ENCODE measurements around the gene TBXA2R. TPM values are rescaled to one million over a fixed set of nuclear protein-coding genes. Genes with fewer than 3 reads are reported as not detected.

The TBXA2R gene
- total RNA-seq, 6 experiments from 2014 or later, result 7.1 to 8.8 (median 7.4) TPM

GRCh38 chr19:3612330-3612729, 5.7 kb upstream of the TBXA2R start:
- DNase-seq, result no peak
- Mint-ChIP-seq H3K36me3 (ENCODE audit: low read depth) (peaks cover 6% of the 10 kb centered on the region), H3K27me3 (ENCODE audit: insufficient read depth) (peaks cover 3% of the 10 kb centered on the region), H3K27ac (no peak overlapping the region), H3K4me3 (no peak overlapping the region), H3K9me3 (no peaks in the 10 kb centered on the region), H3K4me1 (ENCODE audit: low read depth) (peaks cover 11% of the 10 kb centered on the region)
- TF ChIP-seq CTCF (IDR thresholded peaks at IDR 0.05), result no peak

- H3K4me3 Mint-ChIP-seq, result no peak overlapping the region
- no peaks in the 10 kb centered on the region for H3K9me3 Mint-ChIP-seq
- peaks cover 14% of the 10 kb centered on the region for H3K4me1 Mint-ChIP-seq (ENCODE audit: low read depth)
- H3K27me3 Mint-ChIP-seq (ENCODE audit: insufficient read depth), result peaks cover 3% of the 10 kb centered on the region
- DNase-seq, result no peak
- H3K27ac Mint-ChIP-seq, result no peak overlapping the region
- TF ChIP-seq CTCF (IDR thresholded peaks at IDR 0.05), result no peak
- peaks cover 6% of the 10 kb centered on the region for H3K36me3 Mint-ChIP-seq (ENCODE audit: low read depth)
Measured at GRCh38 chr19:3611841-3612240, 5.2 kb upstream of the TBXA2R start.

DNA sequence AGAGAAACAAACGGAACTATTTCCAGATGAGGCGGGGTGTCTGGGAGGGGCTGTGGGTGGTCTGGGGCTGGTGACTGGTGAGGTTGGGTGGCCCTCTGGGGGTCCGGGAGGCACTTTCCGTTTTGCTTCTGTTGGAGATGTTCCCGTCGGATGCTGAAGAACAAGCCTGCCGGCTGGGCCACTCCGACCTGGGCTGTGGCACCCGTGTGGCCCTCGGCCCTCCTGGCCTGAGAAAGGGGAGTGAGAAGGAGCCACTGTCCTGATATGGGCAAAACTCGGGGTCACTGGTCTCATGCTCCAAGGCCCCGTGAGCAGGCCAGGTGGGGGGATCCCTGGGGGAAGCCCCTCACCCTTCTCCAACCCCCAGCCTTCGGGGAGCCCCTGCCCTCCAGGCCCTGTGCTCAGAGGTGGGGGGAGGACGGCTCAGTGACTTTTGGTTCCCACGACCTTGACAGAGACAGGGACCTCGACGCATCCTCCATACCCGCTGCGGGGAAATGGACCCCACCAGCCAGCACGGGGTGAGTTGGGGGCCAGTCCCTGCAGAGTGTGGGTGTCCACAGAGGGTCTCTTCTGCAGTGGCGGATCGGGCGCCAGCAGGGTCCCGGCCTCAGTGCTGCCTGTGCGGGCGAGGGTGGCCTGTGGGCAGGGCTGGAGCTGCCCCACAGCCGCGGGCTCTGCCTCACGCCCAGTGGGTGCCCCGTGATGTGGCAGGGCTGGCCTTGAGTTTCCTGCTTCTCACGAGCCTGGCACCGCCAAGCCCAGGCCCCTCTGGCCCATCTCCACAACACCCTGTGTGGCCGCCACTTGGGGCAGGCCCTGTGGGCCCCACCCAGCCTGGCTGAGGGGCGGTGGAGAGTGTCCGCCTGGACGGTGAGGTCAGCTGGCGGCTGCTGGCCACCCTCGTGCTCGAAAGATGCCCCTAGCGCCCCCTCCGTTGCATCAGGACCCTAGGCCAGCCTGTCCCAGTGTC, 4.4 kb upstream of the TBXA2R start:
- no peak overlapping the region for H3K27ac Mint-ChIP-seq
- H3K27me3 Mint-ChIP-seq (ENCODE audit: insufficient read depth), result peaks cover 2% of the 10 kb centered on the region
- no peak overlapping the region for H3K4me3 Mint-ChIP-seq
- no peaks in the 10 kb centered on the region for H3K9me3 Mint-ChIP-seq
- no peak for TF ChIP-seq CTCF (IDR thresholded peaks at IDR 0.05)
- DNase-seq, result no peak
- H3K4me1 Mint-ChIP-seq (ENCODE audit: low read depth), result peaks cover 14% of the 10 kb centered on the region
- peaks cover 6% of the 10 kb centered on the region for H3K36me3 Mint-ChIP-seq (ENCODE audit: low read depth)

- no peak overlapping the region for H3K27ac Mint-ChIP-seq
- peaks cover 6% of the 10 kb centered on the region for H3K36me3 Mint-ChIP-seq (ENCODE audit: low read depth)
- no peak for TF ChIP-seq CTCF (IDR thresholded peaks at IDR 0.05)
- peaks cover 14% of the 10 kb centered on the region for H3K4me1 Mint-ChIP-seq (ENCODE audit: low read depth)
- H3K4me3 Mint-ChIP-seq, result no peak overlapping the region
- H3K9me3 Mint-ChIP-seq, result no peaks in the 10 kb centered on the region
- H3K27me3 Mint-ChIP-seq (ENCODE audit: insufficient read depth), result peaks cover 2% of the 10 kb centered on the region
- DNase-seq, result no peak
Measured at GRCh38 chr19:3609779-3610719, 3.4 kb upstream of the TBXA2R start.

DNA sequence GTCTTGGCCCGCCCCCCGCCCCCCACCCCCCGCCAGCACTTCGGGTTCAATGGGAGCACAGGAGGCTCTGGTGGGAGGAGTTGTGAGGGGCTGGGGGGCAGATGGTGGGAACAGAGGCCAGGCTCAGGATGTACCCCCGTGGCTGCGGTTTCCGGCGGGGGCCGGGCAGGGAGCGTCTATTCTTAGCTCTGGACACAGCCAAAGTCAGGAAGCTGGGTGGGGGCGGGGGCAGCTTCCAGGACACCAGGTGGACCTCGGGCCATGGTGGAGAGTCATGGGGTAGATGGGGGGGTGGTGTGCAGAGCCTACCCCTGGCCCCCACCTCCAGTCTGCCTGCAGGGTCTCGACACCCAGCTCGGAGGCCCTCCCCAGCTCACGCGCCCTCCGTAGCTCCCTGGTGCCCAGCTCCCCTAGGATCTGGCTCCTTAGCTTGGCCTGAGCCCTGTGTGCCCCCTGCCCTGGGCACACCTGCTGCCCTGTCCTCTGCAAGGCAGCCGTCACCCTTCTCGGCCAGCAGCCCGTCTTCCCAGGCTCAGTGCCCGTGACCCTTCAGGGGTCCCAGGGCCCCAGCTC, 2.2 kb upstream of the TBXA2R start:
- no peak for DNase-seq
- Mint-ChIP-seq H3K9me3 (no peaks in the 10 kb centered on the region), H3K36me3 (ENCODE audit: low read depth) (peaks cover 6% of the 10 kb centered on the region), H3K4me1 (ENCODE audit: low read depth) (peaks cover 14% of the 10 kb centered on the region), H3K27ac (no peak overlapping the region), H3K27me3 (ENCODE audit: insufficient read depth) (peaks cover 2% of the 10 kb centered on the region), H3K4me3 (no peak overlapping the region)
- TF ChIP-seq CTCF (IDR thresholded peaks at IDR 0.05), result no peak
